ENCODE data around the gene CNOT2. TPM values are rescaled to one million over a fixed set of nuclear protein-coding genes. Genes with fewer than 3 reads are reported as not detected.
"Not testable (repeated sequence)": the region's sequence is repeated elsewhere in the genome, so short reads cannot be mapped to it uniquely, and the experiment has no call there.

Gene CNOT2
- total RNA-seq, 2 experiments from 2014 or later, result 61.1 to 69.7 TPM

DNA sequence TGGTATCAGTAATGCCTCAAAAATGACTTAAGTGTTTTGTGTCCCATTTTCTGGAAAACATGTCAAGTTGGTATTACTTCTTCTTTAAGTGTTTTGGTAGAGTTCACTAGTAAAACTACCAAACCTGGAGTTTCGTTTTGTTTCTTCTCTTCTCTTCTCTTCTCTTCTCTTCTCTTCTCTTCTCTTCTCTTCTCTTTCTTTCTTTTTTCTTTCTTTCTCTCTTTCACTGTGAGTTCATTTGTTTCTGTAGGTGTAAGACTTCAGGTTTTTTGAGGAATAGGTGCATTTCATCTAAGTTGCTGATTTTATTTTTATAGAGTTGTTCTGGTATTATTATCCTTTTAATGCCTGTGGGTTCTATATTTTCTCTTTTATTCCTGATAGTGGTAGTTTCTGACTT lies 21.9 kb downstream of the CNOT2 start:
- Mint-ChIP-seq H3K27ac (no peak overlapping the region), H3K9me3 (peaks cover 15% of the 10 kb centered on the region), H3K4me1 (peaks cover 59% of the 10 kb centered on the region), H3K27me3 (no peaks in the 10 kb centered on the region), H3K36me3 (peaks cover 46% of the 10 kb centered on the region), H3K4me3 (no peak overlapping the region)
- DNase-seq, result no peak

DNA sequence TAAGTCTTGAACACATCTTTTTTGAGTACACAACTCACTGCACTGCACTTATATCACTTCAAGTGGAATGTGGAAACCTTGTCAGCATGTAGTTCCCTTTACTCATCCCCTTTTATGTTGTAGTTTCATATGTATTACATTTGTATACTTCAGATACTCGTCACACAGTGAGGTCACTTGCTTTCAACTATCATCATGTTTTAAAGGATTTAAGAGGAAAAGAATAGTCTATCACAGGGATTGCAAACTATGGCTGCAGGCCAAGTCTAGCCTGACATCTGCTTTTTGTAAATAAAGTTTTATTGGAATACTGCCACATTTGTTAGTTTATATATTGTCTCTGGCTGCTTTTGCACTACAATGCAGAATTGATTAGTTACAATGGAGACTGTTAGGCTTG lies 24.3 kb downstream of the CNOT2 start:
- Mint-ChIP-seq H3K27ac (peak overlapping the region; percentile 55), H3K9me3 (peaks cover 9% of the 10 kb centered on the region), H3K27me3 (no peaks in the 10 kb centered on the region), H3K4me1 (peaks cover 71% of the 10 kb centered on the region), H3K36me3 (peaks cover 43% of the 10 kb centered on the region), H3K4me3 (no peak overlapping the region)
- DNase-seq, result no peak

GRCh38 chr12:70268972-70269371 lies 25.7 kb downstream of the CNOT2 start:
- DNase-seq, result no peak
- Mint-ChIP-seq H3K4me1 (peaks cover 70% of the 10 kb centered on the region), H3K27ac (no peak overlapping the region), H3K4me3 (no peak overlapping the region), H3K27me3 (no peaks in the 10 kb centered on the region), H3K36me3 (peaks cover 41% of the 10 kb centered on the region), H3K9me3 (peaks cover 11% of the 10 kb centered on the region)

GRCh38 chr12:70270108-70270507 lies 26.9 kb downstream of the CNOT2 start:
- H3K4me1 Mint-ChIP-seq, result peaks cover 69% of the 10 kb centered on the region
- H3K9me3 Mint-ChIP-seq, result peaks cover 14% of the 10 kb centered on the region
- no peak overlapping the region for H3K4me3 Mint-ChIP-seq
- no peak overlapping the region for H3K27ac Mint-ChIP-seq
- H3K36me3 Mint-ChIP-seq, result peaks cover 51% of the 10 kb centered on the region
- no peak for DNase-seq
- H3K27me3 Mint-ChIP-seq, result no peaks in the 10 kb centered on the region

GRCh38 chr12:70271025-70271424 lies 27.8 kb downstream of the CNOT2 start:
- no peak overlapping the region for H3K4me3 Mint-ChIP-seq
- H3K9me3 Mint-ChIP-seq, result peaks cover 18% of the 10 kb centered on the region
- H3K36me3 Mint-ChIP-seq, result peaks cover 56% of the 10 kb centered on the region
- H3K27me3 Mint-ChIP-seq, result no peaks in the 10 kb centered on the region
- no peak for DNase-seq
- H3K4me1 Mint-ChIP-seq, result peaks cover 72% of the 10 kb centered on the region
- no peak overlapping the region for H3K27ac Mint-ChIP-seq

DNA sequence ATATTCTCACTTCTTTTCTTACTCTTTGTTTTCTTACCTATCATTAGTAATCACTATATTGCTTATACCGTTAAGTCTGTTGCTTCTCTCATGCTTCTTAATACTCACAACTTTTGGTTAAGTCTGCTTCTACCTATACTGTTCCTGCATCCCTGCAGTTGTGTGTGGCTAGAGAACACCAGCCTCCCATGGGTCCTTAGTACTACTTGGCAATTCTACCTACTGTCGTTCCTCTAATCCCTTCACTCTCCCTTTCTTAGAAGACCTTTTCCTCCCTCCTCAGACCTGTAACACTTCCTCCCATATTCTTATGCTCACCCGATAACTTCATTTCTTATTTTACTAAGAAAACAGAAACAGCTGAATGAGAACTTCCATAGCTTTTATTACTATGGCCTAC lies 29.3 kb downstream of the CNOT2 start:
- Mint-ChIP-seq H3K4me1 (peaks cover 68% of the 10 kb centered on the region), H3K4me3 (no peak overlapping the region), H3K36me3 (peaks cover 48% of the 10 kb centered on the region), H3K9me3 (peaks cover 15% of the 10 kb centered on the region), H3K27ac (peak overlapping the region; percentile 13), H3K27me3 (no peaks in the 10 kb centered on the region)
- no peak for DNase-seq

- H3K36me3 Mint-ChIP-seq, result peaks cover 58% of the 10 kb centered on the region
- H3K27me3 Mint-ChIP-seq, result no peaks in the 10 kb centered on the region
- H3K4me3 Mint-ChIP-seq, result no peak overlapping the region
- peaks cover 68% of the 10 kb centered on the region for H3K4me1 Mint-ChIP-seq
- no peak for DNase-seq
- no peak overlapping the region for H3K27ac Mint-ChIP-seq
- peaks cover 15% of the 10 kb centered on the region for H3K9me3 Mint-ChIP-seq
These were observed 31.8 kb downstream of the CNOT2 start for GRCh38 chr12:70275045-70275444.

- Mint-ChIP-seq H3K27ac (peak overlapping the region; percentile 23), H3K4me3 (no peak overlapping the region), H3K9me3 (peaks cover 11% of the 10 kb centered on the region), H3K4me1 (peaks cover 52% of the 10 kb centered on the region), H3K27me3 (no peaks in the 10 kb centered on the region), H3K36me3 (peaks cover 49% of the 10 kb centered on the region)
- DNase-seq, result no peak
These were observed 34.7 kb downstream of the CNOT2 start for GRCh38 chr12:70277973-70278372.

DNA sequence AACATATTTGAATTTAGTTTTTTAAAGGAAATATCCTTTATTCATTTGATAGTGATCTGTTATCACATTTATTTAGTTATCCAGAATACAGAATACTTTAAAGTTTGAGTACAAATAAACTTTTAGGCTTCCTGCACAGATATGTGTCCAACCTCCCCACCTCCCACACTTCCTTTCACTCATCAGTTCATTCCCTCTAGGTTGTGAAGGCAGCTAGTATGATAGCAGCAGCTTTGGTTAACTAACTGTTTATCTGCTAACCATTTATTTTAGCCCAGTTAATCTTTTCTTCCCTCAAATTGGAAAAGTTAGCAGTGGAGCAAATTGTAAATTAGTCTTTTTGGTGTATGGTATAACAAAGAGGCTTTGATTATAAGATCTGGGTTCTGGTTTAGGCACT lies 35.7 kb downstream of the CNOT2 start:
- H3K27me3 Mint-ChIP-seq, result no peaks in the 10 kb centered on the region
- H3K4me1 Mint-ChIP-seq, result peaks cover 46% of the 10 kb centered on the region
- H3K9me3 Mint-ChIP-seq, result peaks cover 9% of the 10 kb centered on the region
- DNase-seq, result no peak
- no peak overlapping the region for H3K27ac Mint-ChIP-seq
- H3K36me3 Mint-ChIP-seq, result peaks cover 42% of the 10 kb centered on the region
- H3K4me3 Mint-ChIP-seq, result no peak overlapping the region

DNA sequence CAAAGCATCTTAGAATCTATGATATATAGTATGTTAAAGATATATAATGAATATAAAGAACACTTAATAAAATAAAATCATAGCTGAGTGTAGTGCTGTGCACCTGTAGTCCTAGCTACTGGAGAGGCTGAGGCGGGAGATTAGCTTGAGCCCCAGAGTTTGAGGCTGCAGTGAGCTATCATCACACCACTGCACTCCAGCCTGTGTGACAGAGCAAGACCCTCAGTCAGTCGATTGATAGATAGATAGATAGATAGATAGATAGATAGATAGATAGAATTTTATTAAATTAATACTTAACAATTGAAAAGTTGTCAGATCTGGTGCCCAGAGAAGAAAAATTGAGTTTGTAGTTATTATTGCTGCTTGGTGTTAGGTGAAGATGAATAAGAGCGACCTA lies 40.0 kb downstream of the CNOT2 start:
- no peak for DNase-seq
- peaks cover 33% of the 10 kb centered on the region for H3K36me3 Mint-ChIP-seq
- no peaks in the 10 kb centered on the region for H3K9me3 Mint-ChIP-seq
- no peak overlapping the region for H3K4me3 Mint-ChIP-seq
- peaks cover 30% of the 10 kb centered on the region for H3K4me1 Mint-ChIP-seq
- no peaks in the 10 kb centered on the region for H3K27me3 Mint-ChIP-seq
- no peak overlapping the region for H3K27ac Mint-ChIP-seq

GRCh38 chr12:70288817-70289216 lies 45.6 kb downstream of the CNOT2 start:
- H3K27ac Mint-ChIP-seq, result no peak overlapping the region
- H3K4me1 Mint-ChIP-seq, result peaks cover 43% of the 10 kb centered on the region
- no peak overlapping the region for H3K4me3 Mint-ChIP-seq
- H3K36me3 Mint-ChIP-seq, result peaks cover 48% of the 10 kb centered on the region
- no peaks in the 10 kb centered on the region for H3K9me3 Mint-ChIP-seq
- DNase-seq, result no peak
- no peaks in the 10 kb centered on the region for H3K27me3 Mint-ChIP-seq

DNA sequence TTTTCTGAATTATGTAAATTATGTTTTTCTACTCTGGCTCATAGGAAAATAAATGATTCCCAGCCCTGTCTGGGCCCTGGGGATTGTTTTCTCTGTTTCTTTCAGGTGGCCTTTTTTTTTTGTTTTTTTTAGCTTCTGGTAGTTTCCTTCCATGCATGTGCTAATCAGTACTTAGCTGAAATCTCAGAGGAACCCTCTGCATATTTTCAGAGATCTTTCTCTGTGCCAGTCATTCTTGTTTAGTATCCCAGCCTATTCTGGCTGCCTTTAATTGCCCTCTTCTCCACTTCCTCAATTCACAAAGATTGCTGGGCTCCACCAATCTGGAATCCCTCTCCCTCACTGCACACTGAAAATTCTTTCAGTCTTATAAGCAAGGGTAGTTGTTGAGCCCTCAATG lies 46.9 kb downstream of the CNOT2 start:
- Mint-ChIP-seq H3K4me3 (no peak overlapping the region), H3K36me3 (peaks cover 57% of the 10 kb centered on the region), H3K4me1 (peaks cover 50% of the 10 kb centered on the region), H3K9me3 (no peaks in the 10 kb centered on the region), H3K27ac (no peak overlapping the region), H3K27me3 (no peaks in the 10 kb centered on the region)
- DNase-seq, result no peak

DNA sequence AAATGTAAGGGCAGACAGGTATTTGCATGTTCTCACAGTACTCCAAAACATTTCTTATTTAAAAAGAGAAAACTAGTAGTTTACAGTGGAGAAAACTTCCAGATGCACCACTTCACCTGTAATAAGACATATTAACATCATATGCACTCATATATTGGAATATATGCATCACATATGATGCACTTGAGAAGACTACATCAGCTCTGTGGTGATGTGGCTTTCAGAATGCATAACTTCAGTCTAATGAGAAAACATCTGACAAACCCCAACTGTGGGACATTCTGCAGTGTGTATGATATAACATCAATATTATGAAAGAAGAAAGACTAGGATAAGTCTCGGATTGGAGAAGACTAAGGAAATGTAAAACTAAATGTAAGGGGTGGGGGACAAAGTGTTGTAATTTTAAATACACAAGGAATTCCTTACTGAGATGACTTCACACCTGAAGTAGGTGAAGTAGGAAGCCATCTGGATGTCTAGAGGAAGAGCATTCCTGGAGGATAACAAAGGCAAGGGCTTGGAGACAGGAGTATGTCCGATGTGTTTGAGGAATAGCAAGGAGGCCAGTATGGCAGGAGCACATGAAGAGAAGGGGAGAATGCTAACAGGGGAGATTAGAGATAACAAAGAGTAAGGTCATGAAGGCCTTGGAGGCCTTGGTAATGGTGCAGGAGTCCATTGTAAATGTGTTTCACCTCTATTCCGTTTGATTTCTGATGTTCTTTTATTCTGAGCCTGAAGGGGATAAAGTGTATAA lies 49.0 kb downstream of the CNOT2 start:
- Mint-ChIP-seq H3K4me3 (no peak overlapping the region), H3K27me3 (no peaks in the 10 kb centered on the region), H3K4me1 (peaks cover 45% of the 10 kb centered on the region), H3K27ac (no peak overlapping the region), H3K36me3 (peaks cover 51% of the 10 kb centered on the region), H3K9me3 (no peaks in the 10 kb centered on the region)
- no peak for DNase-seq

DNA sequence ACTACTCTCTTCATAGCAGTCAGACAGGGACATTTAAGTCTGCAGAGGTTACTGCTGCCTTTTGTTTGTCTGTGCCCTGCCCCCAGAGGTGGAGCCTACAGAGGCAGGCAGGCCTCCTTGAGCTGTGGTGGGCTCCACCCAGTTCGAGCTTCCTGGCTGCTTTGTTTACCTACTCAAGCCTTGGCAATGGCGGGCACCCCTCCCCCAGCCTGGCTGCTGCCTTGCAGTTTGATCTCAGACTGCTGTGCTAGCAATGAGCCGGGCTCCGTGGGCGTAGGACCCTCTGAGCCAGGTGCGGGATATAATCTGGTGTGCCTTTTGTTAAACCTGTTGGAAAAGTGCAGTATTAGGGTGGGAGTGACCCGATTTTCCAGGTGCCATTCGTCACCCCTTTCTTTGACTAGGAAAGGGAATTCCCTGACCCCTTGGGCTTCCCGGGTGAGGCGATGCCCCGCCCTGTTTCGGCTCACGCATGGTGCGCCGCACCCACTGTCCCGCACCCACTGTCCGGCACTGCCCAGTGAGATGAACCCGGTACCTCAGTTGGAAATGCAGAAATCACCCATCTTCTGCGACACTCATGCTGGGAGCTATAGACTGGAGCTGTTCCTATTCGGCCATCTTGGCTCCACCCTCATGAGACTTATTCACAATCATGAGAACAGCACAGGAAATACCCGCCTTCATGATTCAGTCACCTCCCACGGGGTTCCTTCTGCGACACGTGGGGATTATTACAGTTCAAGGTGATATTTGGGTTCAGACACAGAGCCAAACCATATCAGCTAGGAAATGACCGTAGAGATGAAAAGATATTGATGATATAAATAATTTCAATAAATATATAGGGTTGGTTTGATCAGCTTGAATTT lies 61.7 kb downstream of the CNOT2 start:
- Mint-ChIP-seq H3K9me3 (peaks cover 13% of the 10 kb centered on the region), H3K36me3 (peaks cover 58% of the 10 kb centered on the region), H3K4me1 (peaks cover 28% of the 10 kb centered on the region), H3K27ac (peak overlapping the region; percentile 5)
- peak; percentile 12 for DNase-seq
- not testable (repeated sequence) for H3K27me3 Mint-ChIP-seq, H3K4me3 Mint-ChIP-seq

GRCh38 chr12:70305794-70306193 lies 62.6 kb downstream of the CNOT2 start:
- peaks cover 13% of the 10 kb centered on the region for H3K9me3 Mint-ChIP-seq
- peaks cover 55% of the 10 kb centered on the region for H3K36me3 Mint-ChIP-seq
- no peak for DNase-seq
- H3K4me3 Mint-ChIP-seq, result no peak overlapping the region
- peaks cover 28% of the 10 kb centered on the region for H3K4me1 Mint-ChIP-seq
- H3K27me3 Mint-ChIP-seq, result no peaks in the 10 kb centered on the region
- H3K27ac Mint-ChIP-seq, result no peak overlapping the region
